ENCODE results near the gene PHLPP1. TPM values are rescaled to one million over a fixed set of nuclear protein-coding genes. Genes with fewer than 3 reads are reported as not detected.

The PHLPP1 gene
- total RNA-seq, 1 donor from 2014 or later, result 29.6 TPM

- no peaks in the 10 kb centered on the region for H3K9me3 Mint-ChIP-seq
- H3K4me1 Mint-ChIP-seq, result peaks cover 41% of the 10 kb centered on the region
- no peak for TF ChIP-seq CTCF (conservative IDR thresholded peaks at IDR 0.05)
- no peak overlapping the region for H3K27ac Mint-ChIP-seq (ENCODE audit: unreplicated experiment)
- no peak for DNase-seq (ENCODE audit: low read depth, low spot score)
- no peak overlapping the region for H3K4me3 Mint-ChIP-seq
- H3K36me3 Mint-ChIP-seq (ENCODE audit: low read depth), result no peaks in the 10 kb centered on the region
- no peaks in the 10 kb centered on the region for H3K27me3 Mint-ChIP-seq (ENCODE audit: low read depth)
These were observed 29.0 kb downstream of the PHLPP1 start for GRCh38 chr18:62744076-62744968.

GRCh38 chr18:62745089-62745751 is 29.9 kb downstream of the PHLPP1 start:
- H3K36me3 Mint-ChIP-seq (ENCODE audit: low read depth), result no peaks in the 10 kb centered on the region
- H3K9me3 Mint-ChIP-seq, result no peaks in the 10 kb centered on the region
- H3K27me3 Mint-ChIP-seq (ENCODE audit: low read depth), result no peaks in the 10 kb centered on the region
- no peak for TF ChIP-seq CTCF (conservative IDR thresholded peaks at IDR 0.05)
- no peak overlapping the region for H3K4me3 Mint-ChIP-seq
- peaks cover 46% of the 10 kb centered on the region for H3K4me1 Mint-ChIP-seq
- H3K27ac Mint-ChIP-seq (ENCODE audit: unreplicated experiment), result no peak overlapping the region
- no peak for DNase-seq (ENCODE audit: low read depth, low spot score)

- Mint-ChIP-seq H3K9me3 (no peaks in the 10 kb centered on the region), H3K27ac (ENCODE audit: unreplicated experiment) (no peak overlapping the region), H3K4me3 (no peak overlapping the region), H3K4me1 (peaks cover 59% of the 10 kb centered on the region), H3K27me3 (ENCODE audit: low read depth) (no peaks in the 10 kb centered on the region), H3K36me3 (ENCODE audit: low read depth) (no peaks in the 10 kb centered on the region)
- DNase-seq (ENCODE audit: low read depth, low spot score), result no peak
- TF ChIP-seq CTCF (conservative IDR thresholded peaks at IDR 0.05), result no peak
These were observed 34.0 kb downstream of the PHLPP1 start for GRCh38 chr18:62749389-62749788.

- Mint-ChIP-seq H3K27ac (ENCODE audit: unreplicated experiment) (peak overlapping the region; percentile 90), H3K4me1 (peaks cover 70% of the 10 kb centered on the region), H3K4me3 (peak overlapping the region; percentile 85), H3K27me3 (ENCODE audit: low read depth) (no peaks in the 10 kb centered on the region), H3K36me3 (ENCODE audit: low read depth) (peaks cover 3% of the 10 kb centered on the region), H3K9me3 (peaks cover 4% of the 10 kb centered on the region)
- peak; percentile 33 for DNase-seq (ENCODE audit: low read depth, low spot score)
- no peak for TF ChIP-seq CTCF (conservative IDR thresholded peaks at IDR 0.05)
These were observed 36.0 kb downstream of the PHLPP1 start for GRCh38 chr18:62751341-62751821.

GRCh38 chr18:62751977-62752376 is 36.6 kb downstream of the PHLPP1 start:
- H3K27me3 Mint-ChIP-seq (ENCODE audit: low read depth), result no peaks in the 10 kb centered on the region
- H3K4me3 Mint-ChIP-seq, result peak overlapping the region; percentile 85
- no peak for TF ChIP-seq CTCF (conservative IDR thresholded peaks at IDR 0.05)
- H3K36me3 Mint-ChIP-seq (ENCODE audit: low read depth), result peaks cover 8% of the 10 kb centered on the region
- DNase-seq (ENCODE audit: low read depth, low spot score), result no peak
- peak overlapping the region; percentile 90 for H3K27ac Mint-ChIP-seq (ENCODE audit: unreplicated experiment)
- H3K9me3 Mint-ChIP-seq, result peaks cover 4% of the 10 kb centered on the region
- peaks cover 73% of the 10 kb centered on the region for H3K4me1 Mint-ChIP-seq
